Measurements from ENCODE around the gene KRTAP4-11.
A peak's percentile ranks its signal among the peaks of the same experiment; 100 is the strongest.
"Not testable (repeated sequence)": the region's sequence is repeated elsewhere in the genome, so short reads cannot be mapped to it uniquely, and the experiment has no call there.

Gene KRTAP4-11

GRCh38 chr17:41084100-41084856 lies 33.9 kb downstream of the KRTAP4-11 start, which contains the start of gene KRTAP4-7:
Gene KRTAP4-7, plus strand, starts transcription at chr17:41084150. Its CDS starts 57 bp downstream, at chr17:41084207.
- not testable (repeated sequence) for DNase-seq (ENCODE audit: low read depth in 2 of 2)

- DNase-seq (ENCODE audit: low read depth in 2 of 2) = peak in 1 of 2 experiments; percentile 51
Measured at GRCh38 chr17:41083427-41083826, 34.7 kb downstream of the KRTAP4-11 start.

- no peak for DNase-seq (ENCODE audit: low read depth in 2 of 2)
Measured at GRCh38 chr17:41082626-41083025, 35.5 kb downstream of the KRTAP4-11 start.

- no peak for DNase-seq (ENCODE audit: low read depth in 2 of 2)
Measured at GRCh38 chr17:41076788-41077187, 41.4 kb downstream of the KRTAP4-11 start.

- DNase-seq (ENCODE audit: low read depth in 2 of 2) = no peak
Measured at GRCh38 chr17:41073676-41074075, 44.5 kb downstream of the KRTAP4-11 start.

GRCh38 chr17:41071606-41072360 lies 46.4 kb downstream of the KRTAP4-11 start:
- no peak for DNase-seq (ENCODE audit: low read depth in 2 of 2)

- DNase-seq (ENCODE audit: low read depth in 2 of 2) = no peak
Measured at GRCh38 chr17:41069031-41069430, 49.1 kb downstream of the KRTAP4-11 start.

GRCh38 chr17:41067281-41067680 lies 50.9 kb downstream of the KRTAP4-11 start:
- DNase-seq (ENCODE audit: low read depth in 2 of 2) = peak; percentile 86 to 87

Data from fibroblast of skin of left quadriceps (primary cell).